ENCODE results near the gene NRG3. TPM values are rescaled to one million over a fixed set of nuclear protein-coding genes. Genes with fewer than 3 reads are reported as not detected.
"Not testable (repeated sequence)": the region's sequence is repeated elsewhere in the genome, so short reads cannot be mapped to it uniquely, and the experiment has no call there.

NRG3 gene
- total RNA-seq, 6 experiments from 2014 or later = 0.34 to 0.99 (median 0.75) TPM

GRCh38 chr10:82982110-82982608, 1107.2 kb downstream of the NRG3 start:
- H3K9me3 ChIP-seq = no peaks in the 10 kb centered on the region
- no peaks in the 10 kb centered on the region for H3K36me3 ChIP-seq
- no peak overlapping the region for H3K4me3 ChIP-seq
- no peaks in the 10 kb centered on the region for H3K27me3 ChIP-seq
- intact Hi-C loops (cut with DNase I) = no loop called here
- no peaks in the 10 kb centered on the region for H3K4me1 ChIP-seq
- DNase-seq (no peak), ATAC-seq (no peak)
- 41% methylated on average over 5 of the region's 5 CpGs for WGBS (ENCODE audit: insufficient coverage, low coverage, low lambda C conversion rate, missing lambda C conversion rate)
- TF ChIP-seq CTCF (IDR thresholded peaks at IDR 0.05) (no peak), POLR2A (IDR thresholded peaks at IDR 0.05) (no peak)
- no peak overlapping the region for H3K27ac ChIP-seq

GRCh38 chr10:82986216-82986615, 1111.2 kb downstream of the NRG3 start:
- intact Hi-C loops (cut with DNase I) = no loop called here

GRCh38 chr10:83006479-83006878, 1131.5 kb downstream of the NRG3 start:
- DNase-seq; H3K27me3 ChIP-seq; H3K4me3 ChIP-seq; intact Hi-C loops (cut with DNase I); ATAC-seq; H3K9me3 ChIP-seq; H3K36me3 ChIP-seq; H3K27ac ChIP-seq; H3K4me1 ChIP-seq: not testable (repeated sequence)
- WGBS (ENCODE audit: insufficient coverage, low coverage, low lambda C conversion rate, missing lambda C conversion rate) = 64% methylated on average over 7 of the region's 8 CpGs

More at GRCh38 chr10:82986216-82986615, 1111.2 kb downstream of the NRG3 start:
- ATAC-seq (no peak), DNase-seq (no peak)
- Histone ChIP-seq H3K4me3 (no peak overlapping the region), H3K9me3 (no peaks in the 10 kb centered on the region), H3K36me3 (no peaks in the 10 kb centered on the region), H3K27me3 (no peaks in the 10 kb centered on the region), H3K27ac (no peak overlapping the region), H3K4me1 (no peaks in the 10 kb centered on the region)
- TF ChIP-seq CTCF (IDR thresholded peaks at IDR 0.05) = no peak
- no peak for TF ChIP-seq POLR2A (IDR thresholded peaks at IDR 0.05)
- 79% methylated on average over 10 of the region's 10 CpGs for WGBS (ENCODE audit: insufficient coverage, low coverage, low lambda C conversion rate, missing lambda C conversion rate)

GRCh38 chr10:83007510-83007909, 1132.5 kb downstream of the NRG3 start:
- TF ChIP-seq CTCF (IDR thresholded peaks at IDR 0.05) (no peak), POLR2A (IDR thresholded peaks at IDR 0.05) (no peak)
- ATAC-seq (no peak), DNase-seq (no peak)
- H3K9me3 ChIP-seq = no peaks in the 10 kb centered on the region
- WGBS (ENCODE audit: insufficient coverage, low coverage, low lambda C conversion rate, missing lambda C conversion rate) = 27% methylated on average over 3 of the region's 3 CpGs
- no peaks in the 10 kb centered on the region for H3K4me1 ChIP-seq
- no peaks in the 10 kb centered on the region for H3K27me3 ChIP-seq
- H3K36me3 ChIP-seq = no peaks in the 10 kb centered on the region
- H3K4me3 ChIP-seq = no peak overlapping the region
- H3K27ac ChIP-seq = no peak overlapping the region
- intact Hi-C loops (cut with DNase I) = no loop called here

- Histone ChIP-seq H3K4me1 (no peaks in the 10 kb centered on the region), H3K27ac (no peak overlapping the region), H3K9me3 (no peaks in the 10 kb centered on the region), H3K27me3 (no peaks in the 10 kb centered on the region), H3K36me3 (no peaks in the 10 kb centered on the region), H3K4me3 (no peak overlapping the region)
- ATAC-seq (no peak), DNase-seq (no peak)
- intact Hi-C loops (cut with DNase I) = no loop called here
- WGBS (ENCODE audit: insufficient coverage, low coverage, low lambda C conversion rate, missing lambda C conversion rate) = 7% methylated on average over 2 of the region's 3 CpGs
- TF ChIP-seq CTCF (IDR thresholded peaks at IDR 0.05) (no peak), POLR2A (IDR thresholded peaks at IDR 0.05) (no peak)
Measured at GRCh38 chr10:83012866-83013265, 1137.9 kb downstream of the NRG3 start.
